Uterus (tissue), 4 donors: ENCODE measurements around the gene HOXD8. TPM values are rescaled to one million over a fixed set of nuclear protein-coding genes. Genes with fewer than 3 reads are reported as not detected.

Experiments
- DNase-seq, 2 donors: peaks; one replicate each; pipeline ENCODE4 v3.0.0-alpha.2; 2019 to 2020
- H3K27ac ChIP-seq, 2 donors: fragments of 200-600 bp; sonication (generic); 1 replicate in 1 of 2; 2 replicates in 1 of 2; pipeline ENCODE4 v1.5.1; 2016 to 2018
- H3K27me3 ChIP-seq, 2 donors: fragments of 200-600 bp; sonication (generic); one replicate each; pipeline ENCODE4 v1.5.1; 2018 to 2019; ENCODE audit warnings: control low read depth in 1 of 2
- H3K36me3 ChIP-seq, 2 donors: fragments of 200-600 bp; sonication (generic); one replicate each; pipeline ENCODE4 v1.5.1; 2019; ENCODE audit warnings: control low read depth in 1 of 2
- H3K4me1 ChIP-seq, 2 donors: fragments of 200-600 bp; sonication (generic); one replicate each; pipeline ENCODE4 v1.5.1; 2018 to 2019; ENCODE audit warnings: control low read depth in 1 of 2
- H3K4me3 ChIP-seq, 2 donors: fragments of 200-600 bp; sonication (generic); 1 replicate in 1 of 2; 2 replicates in 1 of 2; pipeline ENCODE4 v1.5.1; 2018 to 2019; ENCODE audit warnings: mild to moderate bottlenecking in 1 of 2
- H3K9me3 ChIP-seq, 2 donors: fragments of 200-600 bp; sonication (generic); one replicate each; pipeline ENCODE4 v1.5.1; 2019; ENCODE audit warnings: control low read depth in 1 of 2
- POLR2A ChIP-seq, 2 donors: fragments of 450-650 bp; IDR thresholded peaks; one replicate each; pipeline ENCODE4 v1.6.1; 2016; ENCODE audit warnings: antibody characterized with exemption in 2 of 2, mild to moderate bottlenecking in 1 of 2, moderate library complexity in 1 of 2
- intact Hi-C: fragments of 100-400 bp; cut with DNase I; formaldehyde crosslinking; loops from one replicate; pipeline ENCODE4 v1.15.1; 2023; ENCODE audit warnings: low total_unique reads
- total RNA-seq, 4 donors: library from RNA; depleted of rRNA in 3 of 4; stranded (reverse); fragments of >200 nt in 3 of 4; gene quantifications; one replicate each; pipeline versions ENCODE4 v1.1.0 to v1.2.4, GENCODE V29; 2014 to 2023
- TF ChIP-seq, protein P1 (sequence below), 4 experiments: fragments of 200-600 bp in 2 of 4; fragments of 450-650 bp in 2 of 4; sonication (generic) in 2 of 4; IDR thresholded peaks; one replicate each; pipeline ENCODE4 v1.5.1; 2016 to 2019; ENCODE audit warnings: antibody characterized with exemption in 4 of 4, mild to moderate bottlenecking in 2 of 4, moderate library complexity in 1 of 4
- donor health status: DM: yes; HTN: yes; CAD: no.

The HOXD8 gene
- total RNA-seq, 4 donors from 2014 or later, result 25.8 to 75.6 (median 48.0) TPM

DNA sequence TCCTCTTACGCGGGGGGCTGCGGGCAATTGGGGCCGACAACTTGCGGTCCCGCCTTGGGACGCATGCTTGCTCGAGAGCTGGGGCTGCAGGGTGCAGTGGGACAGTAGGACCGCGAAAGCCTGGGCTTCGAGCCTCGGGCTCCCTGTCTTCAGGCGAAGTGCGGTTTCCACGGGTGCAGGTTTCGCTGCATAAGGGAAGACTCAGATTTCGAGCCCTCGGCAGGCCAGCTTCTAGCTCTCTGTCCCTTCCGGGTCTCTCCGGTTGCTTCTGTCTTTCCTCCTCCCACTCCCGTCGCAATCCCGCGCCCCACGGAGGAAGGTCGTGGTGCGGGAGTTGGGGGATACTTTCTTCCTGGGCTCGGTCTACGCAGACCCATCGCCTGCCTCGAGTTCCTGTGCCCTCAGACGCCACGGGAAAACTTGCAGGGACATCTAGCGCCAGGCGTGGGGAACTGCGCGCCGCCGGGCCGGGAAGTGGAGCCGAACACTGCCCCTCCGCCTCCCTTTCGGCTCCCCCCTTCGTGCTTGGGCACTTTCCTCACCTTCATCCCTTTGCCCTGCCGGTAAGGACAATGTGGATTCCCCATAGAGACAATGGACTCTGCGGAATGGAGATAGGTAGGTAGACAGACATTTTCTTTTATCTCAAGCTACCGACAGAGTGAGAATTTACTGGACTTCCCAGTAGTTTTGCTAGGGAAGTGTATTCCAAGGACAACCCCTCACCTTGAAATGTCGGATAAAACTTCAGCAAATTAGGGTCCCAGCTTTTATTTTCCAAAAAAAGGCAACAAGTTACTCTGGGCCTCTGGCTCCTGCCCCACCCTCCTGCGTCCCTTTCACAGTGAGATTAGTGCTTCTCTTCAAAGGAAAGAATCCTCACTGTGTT lies 41.2 kb upstream of the HOXD8 start:
- intact Hi-C loops, result loop anchor here (10.0 kb wide), 1 partner anchor 403 kb away; no protein-coding TSS in a partner anchor
- Histone ChIP-seq H3K36me3 (no peaks in the 10 kb centered on the region), H3K27ac (no peak overlapping the region), H3K4me1 (peaks cover 0 to 10% of the 10 kb centered on the region in 2 donors), H3K9me3 (no peaks in the 10 kb centered on the region), H3K27me3 (peaks cover 55 to 87% of the 10 kb centered on the region in 2 donors), H3K4me3 (no peak overlapping the region)
- TF ChIP-seq, protein P1, sequence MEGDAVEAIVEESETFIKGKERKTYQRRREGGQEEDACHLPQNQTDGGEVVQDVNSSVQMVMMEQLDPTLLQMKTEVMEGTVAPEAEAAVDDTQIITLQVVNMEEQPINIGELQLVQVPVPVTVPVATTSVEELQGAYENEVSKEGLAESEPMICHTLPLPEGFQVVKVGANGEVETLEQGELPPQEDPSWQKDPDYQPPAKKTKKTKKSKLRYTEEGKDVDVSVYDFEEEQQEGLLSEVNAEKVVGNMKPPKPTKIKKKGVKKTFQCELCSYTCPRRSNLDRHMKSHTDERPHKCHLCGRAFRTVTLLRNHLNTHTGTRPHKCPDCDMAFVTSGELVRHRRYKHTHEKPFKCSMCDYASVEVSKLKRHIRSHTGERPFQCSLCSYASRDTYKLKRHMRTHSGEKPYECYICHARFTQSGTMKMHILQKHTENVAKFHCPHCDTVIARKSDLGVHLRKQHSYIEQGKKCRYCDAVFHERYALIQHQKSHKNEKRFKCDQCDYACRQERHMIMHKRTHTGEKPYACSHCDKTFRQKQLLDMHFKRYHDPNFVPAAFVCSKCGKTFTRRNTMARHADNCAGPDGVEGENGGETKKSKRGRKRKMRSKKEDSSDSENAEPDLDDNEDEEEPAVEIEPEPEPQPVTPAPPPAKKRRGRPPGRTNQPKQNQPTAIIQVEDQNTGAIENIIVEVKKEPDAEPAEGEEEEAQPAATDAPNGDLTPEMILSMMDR (IDR thresholded peaks at IDR 0.05), result peak; percentile 54 to 79 (median 58)
- no peak for TF ChIP-seq POLR2A (IDR thresholded peaks at IDR 0.05)
- DNase-seq, result peak in 1 of 2 donors; percentile 51

DNA sequence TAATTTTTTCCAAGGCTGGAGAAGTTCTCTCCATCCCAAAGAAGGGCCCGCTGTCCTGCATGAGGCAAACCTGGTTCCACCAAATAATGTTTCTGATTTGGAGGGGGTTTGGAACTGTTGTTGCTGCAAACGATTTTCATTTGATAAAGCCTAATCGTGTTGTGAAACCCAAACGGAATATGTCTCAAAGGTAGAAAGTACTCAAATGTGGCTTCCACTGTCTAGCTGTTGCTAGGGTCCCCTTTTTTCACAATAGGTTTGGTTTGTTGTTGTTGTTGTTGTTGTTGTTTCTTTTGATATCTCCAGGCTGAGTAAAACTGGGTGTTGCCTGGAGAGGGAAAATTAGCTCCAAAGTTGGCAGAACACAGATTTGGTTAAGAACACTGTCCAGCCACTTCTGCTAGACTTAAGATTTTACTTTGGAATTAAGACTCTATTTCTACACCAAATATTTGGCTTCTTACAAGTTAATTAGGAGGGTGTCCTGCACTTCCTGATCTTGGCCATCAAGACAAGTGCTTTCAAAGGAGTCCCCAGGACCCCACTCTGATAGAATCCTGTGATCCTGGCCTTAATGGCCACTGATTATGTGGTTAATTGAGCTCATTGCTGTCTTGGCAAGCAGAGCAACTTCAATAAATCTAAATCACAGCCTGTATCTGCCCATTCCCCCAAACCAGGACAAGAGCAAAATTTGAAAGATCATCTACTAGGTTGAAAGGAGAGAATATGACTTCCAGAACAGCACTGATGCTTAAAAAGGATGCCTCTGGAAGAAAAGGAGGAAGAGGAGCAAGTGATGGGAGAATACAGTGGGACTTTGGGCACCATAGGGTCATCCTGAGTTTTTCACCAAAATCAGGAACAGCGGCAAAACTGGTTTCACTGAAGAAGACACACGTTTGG lies 40.3 kb upstream of the HOXD8 start:
- H3K9me3 ChIP-seq, result no peaks in the 10 kb centered on the region
- H3K4me3 ChIP-seq, result no peak overlapping the region
- TF ChIP-seq POLR2A (IDR thresholded peaks at IDR 0.05), result no peak
- DNase-seq, result no peak
- peaks cover 47 to 88% of the 10 kb centered on the region in 2 donors for H3K27me3 ChIP-seq
- no peak overlapping the region for H3K27ac ChIP-seq
- intact Hi-C loops, result loop anchor here (10.0 kb wide), 1 partner anchor 404 kb away; no protein-coding TSS in a partner anchor
- peaks cover 0 to 12% of the 10 kb centered on the region in 2 donors for H3K4me1 ChIP-seq
- H3K36me3 ChIP-seq, result no peaks in the 10 kb centered on the region

DNA sequence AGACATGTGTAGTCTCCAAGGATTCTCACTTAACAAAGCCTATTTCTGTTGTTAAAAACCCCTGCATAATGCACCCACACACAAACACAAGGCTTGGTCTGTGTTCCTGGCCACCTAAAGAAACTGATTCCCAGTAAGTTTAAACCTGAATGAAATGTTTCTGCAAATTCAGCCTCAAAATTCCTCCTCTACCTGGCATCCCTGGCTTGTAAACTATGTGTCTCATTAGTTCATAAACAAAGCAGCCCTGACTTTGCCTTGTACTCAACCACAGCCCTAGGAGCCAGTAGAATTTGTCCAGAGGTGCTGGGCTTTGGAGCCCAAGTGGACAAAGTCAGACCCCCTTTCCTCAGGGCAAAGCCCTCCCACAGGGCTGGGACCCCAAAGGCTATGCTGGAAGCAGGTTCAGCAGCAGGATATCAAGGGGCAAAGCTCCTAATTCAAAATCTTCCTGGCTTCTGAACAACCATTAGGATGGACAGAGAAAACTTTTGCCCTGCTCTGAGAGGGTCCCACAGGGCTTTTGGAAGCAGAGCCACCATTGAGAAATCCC lies 39.6 kb upstream of the HOXD8 start:
- Histone ChIP-seq H3K4me3 (no peak overlapping the region), H3K36me3 (no peaks in the 10 kb centered on the region), H3K27ac (no peak overlapping the region), H3K27me3 (peaks cover 51 to 88% of the 10 kb centered on the region in 2 donors), H3K9me3 (no peaks in the 10 kb centered on the region), H3K4me1 (peaks cover 0 to 12% of the 10 kb centered on the region in 2 donors)
- intact Hi-C loops, result loop anchor here (10.0 kb wide), 1 partner anchor 405 kb away; no protein-coding TSS in a partner anchor
- TF ChIP-seq, protein P1 (IDR thresholded peaks at IDR 0.05), result no peak
- no peak for TF ChIP-seq POLR2A (IDR thresholded peaks at IDR 0.05)
- no peak for DNase-seq

- Histone ChIP-seq H3K27me3 (peaks cover 51 to 90% of the 10 kb centered on the region in 2 donors), H3K36me3 (no peaks in the 10 kb centered on the region), H3K4me1 (peaks cover 0 to 12% of the 10 kb centered on the region in 2 donors), H3K4me3 (no peak overlapping the region), H3K9me3 (no peaks in the 10 kb centered on the region), H3K27ac (no peak overlapping the region)
- intact Hi-C loops, result no loop called here
- TF ChIP-seq POLR2A (IDR thresholded peaks at IDR 0.05), result no peak
- TF ChIP-seq, protein P1 (IDR thresholded peaks at IDR 0.05), result no peak
- DNase-seq, result no peak
Observed at GRCh38 chr2:176090862-176091261, 38.6 kb upstream of the HOXD8 start.
